HG03342 (cell line): Measurements from ENCODE around the gene PP2D1.
"Not testable (repeated sequence)": the region's sequence is repeated elsewhere in the genome, so short reads cannot be mapped to it uniquely, and the experiment has no call there.

Experiments used
- ATAC-seq: cut with Tn5 transposase; IDR thresholded peaks from one replicate; pipeline ENCODE4 v1.9.1; 2021; ENCODE audit warnings: mild to moderate bottlenecking, moderate library complexity; ENCODE audit not compliant: unreplicated experiment

Gene PP2D1, protein sequence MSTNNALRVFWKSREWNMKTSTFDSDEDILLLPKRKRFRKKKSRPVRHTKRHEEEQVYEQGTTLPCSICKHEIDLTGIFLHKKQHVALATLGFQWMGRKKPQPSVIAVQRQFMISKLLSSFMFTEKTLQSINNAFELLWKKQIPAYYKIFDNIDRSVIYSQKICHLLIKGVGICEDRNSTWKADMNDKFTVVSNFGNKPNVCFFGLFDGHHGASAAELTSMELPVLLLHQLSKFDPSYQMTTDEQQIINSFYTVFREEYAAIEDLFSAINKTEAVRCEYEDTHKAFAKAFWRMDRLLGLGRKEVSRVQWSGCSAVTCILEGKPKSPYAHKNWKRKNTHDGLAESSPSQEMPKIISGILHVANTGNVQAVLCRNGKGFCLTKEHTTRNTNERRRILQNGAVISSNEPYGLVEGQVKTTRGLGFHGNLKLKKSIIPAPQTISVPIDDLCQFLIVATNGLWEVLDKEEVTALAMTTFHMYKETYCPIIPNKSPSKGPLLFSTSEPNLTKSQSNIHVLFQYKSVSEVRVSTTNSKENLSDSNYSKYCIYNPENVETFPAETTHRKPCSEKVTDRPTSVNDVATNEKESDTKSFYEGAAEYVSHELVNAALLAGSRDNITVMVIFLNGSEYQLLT

DNA sequence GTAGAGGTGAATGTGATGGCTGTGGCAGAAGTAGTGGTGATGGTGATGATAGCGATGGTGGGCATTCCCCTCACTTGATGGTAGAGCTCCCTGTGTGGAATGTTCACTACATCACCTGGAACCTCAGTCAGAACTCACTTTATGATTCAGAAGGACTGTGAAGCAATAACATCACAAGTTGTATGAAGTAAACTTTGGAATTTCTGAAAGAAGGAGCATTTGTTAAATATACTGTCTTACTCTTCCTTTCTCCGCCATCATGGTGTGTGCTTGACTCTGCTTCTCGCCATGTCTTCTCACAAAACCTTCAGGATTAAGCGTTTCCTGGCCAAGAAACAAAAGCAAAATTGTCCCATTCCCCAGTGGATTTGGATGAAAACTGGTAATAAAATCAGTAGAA, at the start of gene PP2D1:
TSS of gene PP2D1 (minus strand) at position 101 of the 400 bp plus-strand sequence. CDS start 192 bp downstream, outside the sequence.
- ATAC-seq = no peak

DNA sequence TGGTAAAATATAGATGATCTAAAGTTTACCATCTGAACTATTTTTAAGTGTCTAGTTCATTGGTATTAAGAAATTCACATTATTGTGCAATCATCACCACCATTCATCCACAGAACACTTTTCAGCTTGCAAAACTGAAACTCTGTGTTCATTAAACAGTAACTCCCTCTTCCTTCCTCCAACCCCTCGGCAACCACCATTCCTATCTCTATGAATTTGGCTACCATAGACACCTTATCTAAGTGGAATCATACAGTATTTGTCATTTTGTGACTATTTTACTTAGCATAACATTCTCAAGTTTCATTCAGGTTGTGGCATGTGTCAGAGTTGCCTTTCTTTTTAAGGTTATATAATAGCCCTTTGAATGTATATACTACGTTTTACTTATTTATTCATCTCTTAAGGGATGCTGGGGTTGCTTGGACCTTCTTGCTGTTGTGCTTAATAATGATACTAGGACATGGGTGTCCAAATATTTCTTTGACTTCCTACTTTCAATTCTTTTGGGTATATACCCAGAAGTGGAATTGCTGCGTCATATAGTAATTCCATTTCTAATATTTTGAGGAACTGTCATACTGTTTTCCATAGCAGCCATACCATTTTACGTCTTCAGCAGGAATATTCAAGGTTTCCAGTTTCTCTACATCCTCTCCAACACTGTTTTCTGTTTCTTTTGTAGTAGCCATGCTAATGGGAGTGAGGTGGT, 49.1 kb upstream of the PP2D1 start:
- peak; percentile 64 for ATAC-seq

DNA sequence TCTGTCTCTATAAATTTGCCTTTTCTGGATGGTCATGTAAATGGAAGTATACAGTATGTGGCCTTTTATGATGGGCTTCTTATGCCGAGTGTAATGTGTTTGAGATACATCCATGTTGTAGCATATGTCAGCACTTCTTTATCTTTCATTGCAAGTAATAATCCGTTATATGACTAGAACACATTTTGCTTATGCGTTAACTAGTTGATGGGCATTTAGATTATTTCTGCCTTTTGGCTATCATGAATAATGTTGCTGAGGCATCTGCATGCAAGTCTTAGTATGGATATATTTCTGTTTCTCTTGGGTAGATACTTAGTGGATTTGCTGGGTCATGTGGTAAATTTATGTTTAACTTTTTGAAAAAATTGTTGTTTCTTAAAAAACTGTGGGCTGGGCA, 47.9 kb upstream of the PP2D1 start:
- no peak for ATAC-seq

DNA sequence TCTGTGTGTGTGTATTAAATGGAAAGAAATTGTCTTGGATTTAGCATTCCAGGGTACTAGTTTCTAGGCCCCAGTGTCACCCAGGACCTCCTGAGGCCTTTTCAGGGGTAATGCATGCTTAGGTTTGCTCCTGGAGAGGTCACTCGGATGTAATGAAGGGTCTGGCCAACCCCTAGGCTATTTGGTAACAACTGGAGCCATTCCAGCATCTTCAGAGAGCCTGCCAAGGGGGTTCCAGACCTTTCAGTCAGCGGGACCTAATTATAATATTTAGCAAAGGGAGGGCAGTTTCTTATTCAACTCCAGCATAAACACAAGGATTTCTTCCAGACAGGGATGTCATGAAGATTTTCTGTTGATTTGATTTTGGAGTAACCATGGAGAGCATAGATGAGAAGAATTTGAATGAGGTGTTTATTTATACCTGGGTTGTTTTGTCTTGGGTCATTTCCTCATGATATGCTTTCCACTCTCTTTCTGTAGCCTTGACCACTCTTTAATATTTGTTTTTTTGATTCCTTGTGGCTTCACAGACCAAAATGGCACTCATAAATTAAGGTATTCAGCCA, 45.6 kb upstream of the PP2D1 start:
- no peak for ATAC-seq

DNA sequence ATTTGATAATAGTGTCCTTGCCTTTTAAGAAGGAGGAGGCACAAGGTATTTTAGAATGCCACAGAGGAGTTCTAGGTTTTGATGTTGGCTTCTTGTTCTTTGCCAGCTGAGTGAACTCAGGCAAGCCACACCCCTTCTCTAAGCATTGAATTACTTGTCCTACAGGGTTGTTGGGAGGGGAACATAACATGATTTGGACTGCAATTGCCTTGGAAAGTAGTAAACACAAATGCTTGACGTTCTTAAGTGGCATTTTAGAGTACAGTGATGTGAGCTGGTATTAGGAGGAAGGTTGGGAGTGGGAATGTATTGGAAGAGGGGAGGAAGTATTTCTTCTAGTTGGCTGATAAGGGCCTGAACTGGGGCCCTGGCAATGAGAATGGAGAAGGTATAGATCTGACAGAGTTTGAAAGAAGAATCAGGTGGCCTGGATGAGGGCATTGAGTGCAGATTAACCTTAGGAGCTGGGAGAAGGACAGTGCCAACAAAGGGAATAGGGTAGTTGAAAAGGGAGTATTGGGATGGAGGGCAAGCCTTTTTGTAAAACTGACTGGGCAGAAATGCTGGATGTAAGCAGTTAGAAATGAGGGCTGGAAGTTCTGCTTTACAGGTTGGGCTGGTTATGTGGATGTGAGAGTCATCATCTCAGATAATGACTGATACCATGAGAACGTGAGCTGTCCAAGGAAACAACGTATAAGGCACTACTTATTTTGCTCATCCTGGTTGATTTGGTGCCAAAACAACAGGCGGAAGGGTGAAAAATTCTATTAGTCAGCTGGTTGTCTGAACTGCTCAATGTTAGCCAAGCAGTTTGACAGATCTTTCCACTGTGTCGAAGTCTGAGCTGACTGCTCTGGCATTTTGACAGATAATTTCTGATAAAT, 44.9 kb upstream of the PP2D1 start:
- ATAC-seq = peak; percentile 46

DNA sequence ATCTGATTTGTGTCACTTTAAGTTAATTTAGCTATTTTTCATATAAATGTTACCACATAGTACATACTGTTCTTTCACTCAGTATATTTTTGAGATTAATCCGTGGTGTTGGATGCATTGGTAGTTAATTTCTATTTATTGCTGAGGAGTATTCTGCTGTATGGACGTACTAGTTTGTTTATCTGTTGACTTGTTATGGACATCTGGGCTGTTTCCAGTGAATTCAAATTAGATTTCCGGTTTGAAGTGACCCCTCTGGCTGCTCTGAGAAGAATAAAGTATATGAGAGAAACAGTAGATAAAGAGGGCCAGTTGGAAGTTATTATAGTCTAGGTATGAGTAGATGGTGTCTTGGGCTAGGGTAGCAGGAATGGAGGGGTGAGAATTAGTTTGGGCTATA, 43.8 kb upstream of the PP2D1 start:
- ATAC-seq = no peak

DNA sequence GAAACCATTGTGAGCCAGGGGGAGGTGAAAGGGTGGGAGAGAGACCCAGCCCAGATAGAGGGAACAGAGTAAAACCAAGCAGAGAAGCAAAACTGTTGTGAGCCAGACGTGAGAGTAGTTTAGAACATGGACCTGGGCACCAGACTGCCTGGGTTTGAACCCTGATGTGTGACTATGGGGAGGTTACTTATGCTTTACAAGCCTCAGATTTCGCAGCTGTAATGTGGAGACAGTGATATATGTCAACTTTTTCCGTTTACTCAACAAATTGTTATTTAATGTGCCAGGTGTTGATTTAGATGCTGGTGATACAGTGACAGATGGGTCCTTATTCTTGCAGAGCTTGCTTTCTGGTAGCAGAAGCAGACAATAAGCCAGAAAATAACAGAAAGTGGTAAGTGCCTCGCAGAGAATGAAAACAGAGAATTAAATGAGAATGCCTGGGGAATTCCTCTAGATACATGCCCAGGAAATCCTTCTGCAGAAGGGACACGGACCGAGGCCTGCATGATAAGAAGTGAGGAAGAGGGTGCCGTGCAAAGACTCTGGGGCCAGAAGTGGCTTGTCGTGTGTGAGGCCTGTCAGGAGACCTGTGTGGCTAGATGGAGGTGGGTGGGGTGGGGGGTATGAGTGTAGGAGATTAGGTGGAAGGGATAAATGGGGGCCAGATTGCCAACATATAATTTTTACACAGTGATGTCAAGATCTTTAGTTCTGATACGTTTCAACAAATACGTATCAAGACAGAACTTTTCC, 43.1 kb upstream of the PP2D1 start:
- no peak for ATAC-seq

DNA sequence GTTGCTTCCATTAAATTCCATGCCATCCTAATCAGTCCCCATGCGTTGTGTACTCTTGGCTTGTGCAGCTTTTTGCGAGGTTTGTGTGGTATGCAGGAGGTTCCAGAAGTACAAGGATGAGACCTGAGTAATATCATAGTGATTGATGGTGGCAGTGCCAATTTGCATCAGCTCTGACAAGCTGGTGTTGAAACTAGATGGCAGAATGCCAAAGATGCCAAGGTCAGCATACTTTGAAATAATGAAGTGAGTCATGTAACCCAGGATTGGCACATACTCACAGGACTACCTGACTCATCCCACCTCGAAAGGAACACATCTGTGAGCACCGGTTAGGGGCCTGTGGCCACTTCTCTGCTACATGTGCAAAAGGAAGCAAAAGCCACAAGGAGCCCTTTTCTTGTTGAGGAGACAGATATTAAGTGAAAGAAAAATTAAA, 42.5 kb upstream of the PP2D1 start:
- ATAC-seq = peak; percentile 82

DNA sequence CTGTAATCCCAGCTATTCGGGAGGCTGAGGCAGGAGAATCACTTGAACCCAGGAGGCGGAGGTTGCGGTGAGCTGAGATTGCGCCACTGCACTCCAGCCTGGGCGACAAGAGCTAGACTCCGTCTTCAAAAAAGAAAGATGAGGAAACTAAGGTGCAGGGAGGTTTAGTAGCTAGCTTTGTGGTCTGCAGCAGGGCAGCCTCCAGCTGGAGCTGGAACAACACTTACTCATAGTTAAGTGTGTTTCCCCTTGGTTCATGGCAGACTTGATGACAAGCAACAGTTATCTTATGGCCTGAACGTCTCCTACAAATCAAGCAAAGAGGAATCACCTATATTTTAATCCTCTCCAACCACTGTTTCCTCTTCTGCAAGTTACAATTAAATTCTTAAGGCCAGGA, 40.8 kb upstream of the PP2D1 start:
- no peak for ATAC-seq

DNA sequence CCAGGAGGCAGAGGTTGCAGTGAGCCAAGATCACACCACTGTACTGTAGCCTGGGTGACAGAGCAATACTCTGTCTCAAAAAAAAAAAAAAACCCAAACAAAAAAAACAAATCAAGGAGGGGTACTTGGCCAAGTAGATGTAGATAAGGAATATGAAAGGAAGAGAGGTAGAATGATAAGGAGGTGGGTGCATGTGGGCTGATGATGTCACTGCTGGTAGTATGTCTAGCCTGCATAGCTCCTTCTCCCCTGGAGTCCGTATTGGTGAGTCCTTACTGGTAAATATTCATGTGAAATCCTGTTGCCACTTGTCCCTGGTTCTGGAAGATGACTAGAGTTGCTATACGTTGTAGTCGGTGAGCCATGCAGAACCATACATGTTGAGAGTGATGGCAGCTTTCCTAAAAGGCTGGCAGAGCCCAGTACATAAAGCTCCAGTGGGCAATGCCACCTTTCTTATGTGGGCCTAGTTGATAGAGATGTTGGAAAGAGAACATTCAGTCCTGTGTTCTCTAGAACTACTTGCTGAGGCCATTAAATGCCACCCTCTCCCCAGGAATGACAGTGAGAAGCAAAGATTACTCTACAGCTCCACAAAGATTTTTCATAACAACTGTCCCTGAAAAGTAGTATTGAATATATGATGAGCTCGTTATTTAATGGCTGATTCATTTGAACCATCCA, 39.2 kb upstream of the PP2D1 start:
- ATAC-seq = no peak

DNA sequence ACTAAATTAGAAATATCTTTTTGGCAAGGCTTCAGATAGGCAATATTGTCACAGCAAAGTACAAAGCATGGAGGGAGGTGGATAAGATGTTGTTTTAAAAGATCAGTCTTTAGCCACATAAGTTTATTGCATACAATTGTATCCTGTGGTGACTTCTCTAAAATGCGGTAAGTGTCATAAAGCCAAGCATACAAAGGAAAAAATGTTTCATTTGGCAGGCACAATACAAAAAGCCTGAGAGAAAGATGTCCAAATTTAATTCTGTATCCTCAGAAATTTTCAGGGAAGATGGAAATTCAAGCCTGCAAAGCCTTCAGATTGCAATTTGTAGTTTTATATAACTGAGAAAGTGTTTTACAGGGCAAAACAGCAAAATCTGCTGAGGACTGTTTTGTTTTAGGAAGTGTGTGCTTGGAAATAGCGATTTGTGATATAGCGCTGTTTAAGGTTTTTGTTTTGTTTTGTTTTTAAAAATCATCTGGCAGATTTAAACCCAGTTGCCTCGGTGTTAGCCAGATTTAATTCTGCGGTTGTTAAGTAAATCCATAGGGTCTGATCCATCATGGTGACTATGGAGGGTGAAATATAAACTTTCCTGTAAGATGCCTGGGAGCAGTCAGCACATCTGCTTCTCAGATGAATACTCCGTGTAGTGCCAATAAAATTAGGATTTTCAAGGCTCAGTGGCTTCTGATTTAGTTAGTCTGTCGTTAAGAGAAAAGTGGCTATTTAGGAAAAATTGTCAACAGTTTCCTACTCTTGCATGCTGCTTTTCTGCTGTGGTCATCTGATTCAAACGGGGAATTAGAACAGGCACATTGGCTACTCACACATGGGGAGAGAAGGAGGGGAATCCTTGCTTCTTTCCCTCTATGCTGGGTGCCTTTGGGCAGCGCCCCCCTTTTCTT, 36.2 kb upstream of the PP2D1 start:
- no peak for ATAC-seq

DNA sequence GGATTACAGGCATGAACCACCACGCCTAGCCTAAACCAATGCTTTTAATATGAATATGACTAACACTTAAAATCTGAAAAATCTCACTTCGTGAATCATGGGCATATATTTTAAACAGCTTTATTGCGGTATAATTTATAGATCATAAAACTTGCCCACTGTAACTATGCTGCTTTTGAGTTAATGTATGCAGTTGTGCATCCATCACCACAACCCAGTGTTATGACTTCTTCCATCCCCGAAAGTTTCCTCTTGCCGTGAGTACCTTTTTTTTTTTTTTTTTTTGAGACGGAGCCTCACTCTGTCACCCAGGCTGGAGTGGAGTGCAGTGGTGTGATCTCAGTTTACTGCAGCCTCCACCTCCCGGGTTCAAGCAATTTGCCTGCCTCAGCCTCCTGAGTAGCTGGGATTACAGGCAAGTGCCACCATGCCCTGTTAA, 35.3 kb upstream of the PP2D1 start:
- no peak for ATAC-seq

DNA sequence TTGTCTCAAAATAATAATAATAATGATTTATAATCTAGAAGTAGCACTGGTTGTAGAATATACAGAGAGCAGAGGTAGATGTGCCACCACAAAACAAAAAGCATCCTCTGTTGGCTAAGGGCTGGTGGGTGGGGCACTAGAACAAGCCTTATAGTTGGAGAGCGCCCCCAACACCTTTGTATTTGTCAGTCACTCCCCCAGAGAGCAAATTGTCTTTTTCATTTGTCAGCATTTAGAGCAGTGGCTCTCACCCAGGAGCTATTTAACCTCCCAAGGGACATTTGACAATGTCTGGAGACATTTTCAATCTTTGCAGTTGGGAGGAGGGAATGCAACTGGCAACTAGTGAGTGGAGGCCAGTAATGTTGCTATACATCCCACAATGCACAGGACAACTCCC, 34.5 kb upstream of the PP2D1 start:
- no peak for ATAC-seq

DNA sequence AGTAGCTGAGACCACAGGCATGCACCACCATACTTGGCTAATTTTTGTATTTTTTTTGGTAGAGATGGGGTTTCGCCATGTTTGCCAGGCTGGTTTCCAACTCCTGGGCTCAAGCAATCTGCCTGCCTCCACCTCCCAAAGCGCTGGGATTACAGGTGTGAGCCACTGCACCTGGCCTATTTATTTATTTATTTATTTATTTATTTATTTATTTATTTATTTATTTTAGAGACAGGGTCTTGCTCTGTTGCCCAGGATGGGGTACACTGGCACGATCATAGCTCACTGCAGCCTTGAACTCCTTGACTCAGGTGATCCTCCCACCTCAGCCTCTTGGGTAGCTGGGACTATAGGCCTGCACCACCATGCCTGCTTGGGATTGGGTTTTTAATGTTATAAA, 33.1 kb upstream of the PP2D1 start:
- not testable (repeated sequence) for ATAC-seq

DNA sequence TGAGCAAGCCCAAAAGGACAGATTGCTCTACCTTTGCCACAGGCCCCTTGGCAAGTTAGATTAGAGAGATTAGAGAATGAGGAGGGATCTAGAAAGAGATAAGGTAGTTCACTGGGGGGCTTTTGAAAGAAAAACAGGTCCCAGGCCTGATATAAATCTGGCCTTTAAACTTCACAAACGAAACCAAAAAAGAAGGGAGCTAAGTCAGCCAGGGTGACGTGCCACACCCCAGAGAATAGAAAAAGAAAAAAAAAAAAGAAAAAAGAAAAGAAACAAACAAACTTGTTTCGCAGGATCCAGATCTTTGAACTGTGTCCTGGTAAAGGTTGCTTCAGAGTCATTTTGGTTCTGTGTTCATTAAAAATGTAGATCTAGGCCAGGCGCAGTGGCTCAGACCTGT, 31.8 kb upstream of the PP2D1 start:
- no peak for ATAC-seq

DNA sequence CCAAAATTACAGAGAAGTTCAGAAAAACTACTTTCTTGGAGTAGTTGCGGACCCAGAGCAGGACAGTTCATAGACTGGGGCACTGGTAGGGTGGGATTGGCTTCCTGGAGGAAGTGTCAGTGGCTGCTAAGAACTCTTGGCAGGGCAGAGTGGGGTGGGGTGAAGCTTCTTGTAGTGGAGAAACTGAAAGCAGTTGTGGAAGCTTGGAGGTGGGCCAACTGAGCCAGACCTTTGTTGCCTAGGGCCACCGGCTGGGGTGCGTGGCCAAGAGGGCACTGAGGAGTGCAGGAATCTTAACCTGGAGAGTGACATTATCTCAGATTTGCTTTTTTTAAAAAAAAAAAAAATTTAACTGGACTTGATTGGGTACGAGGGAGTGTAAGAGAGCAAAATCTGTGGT, 31.3 kb upstream of the PP2D1 start:
- ATAC-seq = peak; percentile 22

DNA sequence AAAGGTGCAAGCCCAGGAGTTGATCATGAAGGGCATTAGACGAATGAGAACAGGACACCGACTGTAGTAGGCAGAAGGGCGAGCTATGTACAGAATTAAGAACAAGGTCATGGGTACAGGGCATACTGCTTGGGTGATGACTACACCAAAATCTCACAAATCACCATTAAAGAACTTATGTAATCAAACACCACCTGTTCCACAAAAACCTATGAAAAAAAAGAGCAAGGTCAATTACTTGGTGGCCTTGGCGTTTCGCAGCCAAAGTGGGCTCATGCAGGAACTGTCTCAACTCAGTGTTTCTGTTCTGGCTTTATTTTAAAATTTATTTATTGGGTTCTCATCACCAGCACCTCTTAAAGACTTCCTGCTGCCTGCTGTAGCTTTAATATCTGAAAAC, 30.3 kb upstream of the PP2D1 start:
- no peak for ATAC-seq

DNA sequence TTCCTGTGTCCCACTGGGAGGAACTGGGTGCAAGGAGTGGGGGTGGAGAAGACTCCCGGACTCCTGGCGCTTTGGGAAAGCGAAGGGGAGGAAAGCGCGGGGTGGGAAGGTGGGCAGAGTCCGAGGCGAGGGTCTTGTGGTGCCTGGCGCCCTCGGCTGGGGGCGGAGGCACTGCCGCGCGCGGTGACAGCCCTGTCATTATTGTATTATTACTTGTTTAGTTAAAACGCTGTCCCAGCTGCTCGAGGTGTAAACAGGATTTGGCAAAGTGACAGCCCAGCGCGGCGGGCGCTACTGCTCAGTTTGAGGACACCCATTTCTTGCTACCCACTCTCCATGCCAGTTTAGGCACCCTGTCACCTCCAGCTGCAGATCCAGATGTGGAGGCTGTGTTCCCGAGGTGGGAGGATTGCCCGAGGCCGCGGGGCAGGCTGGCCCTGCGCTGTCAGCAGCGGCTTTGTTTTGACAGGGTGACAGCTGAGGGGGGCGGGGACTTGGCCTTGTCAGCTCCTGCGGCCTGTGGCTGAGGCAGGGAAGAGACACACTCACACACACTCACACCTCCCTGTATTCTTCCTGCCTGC, 29.2 kb upstream of the PP2D1 start:
- peak; percentile 43 for ATAC-seq
